Right forelimb (tissue), 1 donor: Measurements from ENCODE around the gene TAF12.
"Not testable (repeated sequence)": the region's sequence is repeated elsewhere in the genome, so short reads cannot be mapped to it uniquely, and the experiment has no call there.

Source experiments
- DNase-seq: peaks from one replicate; pipeline ENCODE4 v3.0.0-alpha.2; 2018

TAF12 gene, protein sequence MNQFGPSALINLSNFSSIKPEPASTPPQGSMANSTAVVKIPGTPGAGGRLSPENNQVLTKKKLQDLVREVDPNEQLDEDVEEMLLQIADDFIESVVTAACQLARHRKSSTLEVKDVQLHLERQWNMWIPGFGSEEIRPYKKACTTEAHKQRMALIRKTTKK

DNA sequence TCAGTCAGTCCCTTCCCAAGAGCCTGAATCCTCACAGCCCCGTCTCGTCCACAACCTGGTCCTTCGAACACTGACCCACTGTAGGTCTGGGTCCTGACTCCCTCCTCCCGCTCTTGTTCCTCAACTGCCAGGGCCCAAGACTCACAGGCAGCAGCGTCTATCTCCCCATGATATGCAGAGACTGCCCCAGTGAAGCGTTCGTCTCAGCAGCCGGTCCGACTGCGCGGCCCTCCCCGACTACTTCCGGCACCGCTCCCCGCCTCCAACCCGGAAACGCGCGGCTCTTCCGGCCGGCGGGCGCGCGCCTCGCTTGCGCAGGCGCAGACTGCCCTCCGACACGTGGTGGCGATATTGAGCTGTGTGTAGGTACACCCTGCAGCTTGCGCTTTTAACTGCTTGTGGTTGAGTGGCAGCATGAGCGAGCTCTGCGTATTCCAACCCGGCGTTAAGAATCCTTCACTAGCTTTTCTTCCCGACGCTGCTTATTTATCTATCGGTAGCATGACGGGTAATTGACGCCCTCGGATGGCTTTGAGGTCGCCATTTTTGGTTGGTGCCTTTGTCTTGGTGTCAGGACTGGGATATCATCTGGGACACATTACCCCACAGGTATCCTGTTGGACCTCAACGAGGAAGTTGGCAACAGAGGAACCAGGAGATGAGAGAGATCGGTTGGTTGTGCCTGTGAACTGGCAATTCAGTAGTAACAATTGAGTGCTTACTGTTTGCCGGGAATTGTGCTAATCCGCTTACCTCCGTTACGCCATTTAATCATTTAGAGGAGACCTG lies at the start of gene TAF12:
TSS of gene TAF12 (minus strand) at position 221 of the 789 bp plus-strand sequence. CDS start 20,986 bp downstream, outside the sequence.
- DNase-seq, result peak; percentile 97

DNA sequence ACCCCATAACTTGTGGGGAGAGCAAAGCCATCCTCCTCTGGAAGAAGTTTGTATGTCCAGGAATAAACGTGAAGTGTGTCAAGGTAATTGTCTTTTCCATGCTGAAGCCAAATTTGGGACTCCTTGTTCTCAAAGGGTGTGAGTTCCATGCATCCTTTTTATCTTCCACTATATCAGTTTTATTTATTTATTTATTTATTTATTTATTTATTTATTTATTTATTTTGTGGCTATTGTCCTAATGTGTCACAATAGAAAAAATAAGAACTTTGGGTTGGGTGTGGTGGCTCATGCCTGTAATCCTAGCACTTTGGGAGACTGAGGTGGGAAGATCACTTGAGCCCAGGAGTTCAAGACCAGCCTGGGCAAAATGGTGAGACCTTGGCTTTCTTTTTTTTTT lies 48.8 kb upstream of the TAF12 start:
- DNase-seq, result not testable (repeated sequence)

DNA sequence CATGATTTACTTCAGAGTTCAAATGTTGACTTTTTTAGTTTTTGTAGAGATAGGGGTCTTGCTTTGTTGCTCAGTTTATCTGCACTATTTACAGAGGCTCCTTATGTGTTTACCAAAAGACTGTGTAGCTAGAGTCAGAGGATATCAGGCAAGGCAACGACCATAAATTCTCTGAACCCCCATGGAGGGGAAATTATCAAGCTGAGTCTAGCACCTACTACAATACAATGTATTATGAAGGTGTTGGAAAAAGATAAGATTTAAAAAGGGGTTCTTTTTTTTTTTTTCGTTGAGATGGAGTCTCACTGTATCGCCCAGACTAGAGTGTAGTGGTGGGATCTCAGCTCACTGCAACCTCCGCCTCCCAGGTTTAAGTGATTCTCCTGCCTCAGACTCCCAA lies 42.1 kb upstream of the TAF12 start:
- DNase-seq, result no peak

- DNase-seq, result no peak
Observed at GRCh38 chr1:28682840-28683239, 40.0 kb upstream of the TAF12 start.

DNA sequence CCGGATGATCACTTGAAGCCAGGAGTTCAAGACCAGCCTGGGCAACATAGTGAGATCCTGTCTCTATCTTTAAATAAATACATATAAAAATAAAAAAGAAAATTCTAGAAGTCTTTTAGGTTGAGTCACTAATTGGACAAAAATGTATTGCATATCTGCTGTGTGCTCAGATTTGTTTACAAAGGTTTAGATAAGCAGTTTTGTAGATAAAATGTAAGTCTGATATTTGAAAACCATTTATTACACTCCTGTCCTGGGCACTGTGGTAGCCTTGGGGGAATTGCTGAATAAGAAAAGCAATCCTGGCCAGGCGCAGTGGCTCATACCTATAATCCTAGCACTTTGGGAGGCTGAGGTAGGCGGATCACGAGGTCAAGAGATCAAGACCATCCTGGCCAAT lies 37.3 kb upstream of the TAF12 start:
- DNase-seq, result no peak

GRCh38 chr1:28675924-28676257 lies 33.0 kb upstream of the TAF12 start:
- DNase-seq, result no peak

- not testable (repeated sequence) for DNase-seq
Observed at GRCh38 chr1:28672971-28673370, 30.1 kb upstream of the TAF12 start.

GRCh38 chr1:28671254-28671780 lies 28.4 kb upstream of the TAF12 start:
- no peak for DNase-seq

GRCh38 chr1:28668956-28669723 lies 26.3 kb upstream of the TAF12 start:
- DNase-seq, result peak; percentile 79

DNA sequence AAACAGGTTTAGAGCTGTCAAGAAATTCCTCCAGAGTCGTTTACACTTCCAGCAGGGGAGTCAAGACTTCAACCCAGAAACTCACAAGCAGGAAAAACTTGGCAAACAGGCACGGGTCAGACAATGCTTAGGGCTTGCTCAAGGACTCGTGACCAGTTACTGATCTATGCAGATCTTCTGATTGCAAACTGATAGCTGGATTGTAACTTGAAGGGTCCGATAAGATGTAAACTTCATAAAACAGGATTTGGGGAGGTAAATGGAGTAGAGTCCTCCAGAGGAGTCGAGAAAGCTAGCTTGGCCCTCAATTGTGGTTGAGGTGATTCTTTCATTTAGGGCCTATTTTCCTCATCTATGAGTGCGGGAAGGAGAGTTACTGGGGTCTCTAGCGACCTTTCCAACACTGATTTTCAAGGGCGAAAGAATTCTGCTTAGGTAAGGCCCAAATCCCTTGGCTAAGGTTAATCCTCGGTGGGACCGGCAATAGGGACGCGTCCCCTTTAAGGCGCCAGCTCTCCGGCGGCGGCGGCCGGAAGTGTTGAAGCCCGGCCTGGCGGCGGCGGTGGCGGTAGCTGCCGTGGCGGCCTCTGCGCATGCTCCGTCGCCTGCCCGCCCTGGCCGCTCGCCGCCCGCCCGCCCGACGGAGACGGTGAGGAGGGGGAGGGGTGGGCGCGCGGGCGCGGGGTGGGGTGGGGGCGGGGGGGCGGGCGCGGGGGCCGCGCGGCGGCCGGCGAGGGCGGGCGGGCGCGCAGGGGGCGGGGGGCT lies 25.5 kb upstream of the TAF12 start, which contains the start of gene GMEB1:
TSS of gene GMEB1 (plus strand) at position 594 of the 765 bp plus-strand sequence. CDS start 14,829 bp downstream, outside the sequence.
- peak; percentile 90 for DNase-seq

GRCh38 chr1:28666806-28667205 lies 23.9 kb upstream of the TAF12 start:
- no peak for DNase-seq

DNA sequence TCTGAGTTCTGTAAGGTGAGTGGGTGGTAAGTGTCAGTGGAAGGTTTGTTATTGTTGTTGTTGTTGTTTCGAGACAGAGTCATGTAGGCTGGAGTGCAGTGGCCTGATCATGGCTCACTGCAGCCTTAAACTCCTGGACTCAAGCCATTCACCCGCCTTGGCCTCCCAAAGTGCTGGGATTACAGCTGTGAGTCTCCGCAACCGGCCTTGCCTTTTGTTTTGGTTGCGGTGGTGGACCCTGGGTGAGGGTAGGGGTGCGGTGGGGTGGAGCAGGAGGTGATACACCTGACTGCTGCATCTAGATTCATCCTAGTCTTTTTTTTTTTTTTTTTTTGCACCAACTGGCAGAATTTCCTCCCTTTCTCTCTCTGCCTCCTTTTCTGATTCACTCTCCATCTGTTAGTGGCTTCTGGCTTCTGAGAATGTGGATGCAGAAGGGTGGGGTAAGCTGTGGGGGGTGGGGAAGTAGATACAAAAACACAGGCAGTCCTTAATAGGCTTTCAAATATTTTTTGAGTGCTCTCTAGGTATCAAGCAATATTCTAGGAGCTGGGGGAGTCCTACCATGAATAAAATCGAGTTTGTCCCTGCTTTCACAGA lies 21.1 kb upstream of the TAF12 start:
- no peak for DNase-seq

- no peak for DNase-seq
Observed at GRCh38 chr1:28656335-28656734, 13.5 kb upstream of the TAF12 start.

DNA sequence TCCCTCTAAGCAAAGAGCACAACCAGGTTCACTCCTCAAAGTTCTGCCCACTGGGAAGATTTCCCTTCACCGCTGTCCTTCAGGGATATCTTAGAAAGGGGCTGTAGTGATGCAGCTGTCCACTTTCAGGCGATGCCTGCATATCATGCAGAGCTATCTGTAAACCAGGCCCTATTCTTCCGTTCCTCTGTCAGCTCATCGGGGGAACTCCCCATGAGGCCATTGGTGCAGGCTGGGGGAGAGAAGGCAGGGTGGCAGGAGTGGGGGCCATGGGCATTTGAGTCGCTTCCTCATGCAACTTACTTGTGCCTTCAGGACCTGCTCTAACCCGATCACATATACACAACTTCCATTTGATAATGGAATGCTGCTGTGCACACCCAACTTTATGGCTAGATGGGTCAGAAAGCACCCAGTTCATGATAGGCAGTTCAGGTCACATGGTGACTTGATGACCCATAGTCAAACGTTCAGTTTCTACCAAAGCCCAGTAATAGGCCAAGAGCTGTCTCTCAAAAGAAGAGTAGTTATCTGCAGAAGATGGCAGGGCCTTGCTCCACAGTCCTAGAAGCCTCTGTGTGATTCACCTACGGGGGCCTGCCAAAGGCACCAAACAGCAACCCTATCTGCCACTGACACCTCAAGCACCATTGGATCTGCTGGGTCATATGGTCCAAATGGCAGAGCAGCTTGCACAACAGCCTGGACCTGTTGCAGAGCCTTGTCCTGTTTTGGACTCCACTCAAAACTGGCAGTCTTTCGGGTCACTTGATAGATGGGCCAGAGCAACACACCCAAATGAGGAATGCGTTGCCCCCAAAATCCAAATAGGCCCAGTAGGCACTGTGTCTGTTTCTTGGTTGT lies 12.8 kb upstream of the TAF12 start:
- DNase-seq, result not testable (repeated sequence)

DNA sequence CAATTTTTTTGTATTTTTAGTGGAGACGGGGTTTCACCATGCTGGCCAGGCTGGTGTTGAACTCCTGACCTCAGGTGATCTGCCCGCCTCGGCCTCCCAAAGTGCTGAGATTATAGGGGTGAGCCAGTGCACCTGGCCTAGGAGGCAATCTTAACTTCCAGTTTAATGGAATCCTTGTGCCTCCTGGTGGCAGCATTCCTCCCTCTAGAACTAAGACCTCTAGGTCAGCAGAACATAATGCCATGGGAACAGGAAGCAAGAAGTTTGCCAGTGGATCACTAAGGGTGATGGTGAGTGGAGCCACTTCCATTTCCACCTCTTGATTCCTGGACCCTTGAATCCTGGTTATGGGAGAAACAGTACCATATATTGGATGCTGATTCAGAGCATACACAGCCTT lies 11.0 kb upstream of the TAF12 start:
- not testable (repeated sequence) for DNase-seq

- not testable (repeated sequence) for DNase-seq
Observed at GRCh38 chr1:28653063-28653462, 10.2 kb upstream of the TAF12 start.

DNA sequence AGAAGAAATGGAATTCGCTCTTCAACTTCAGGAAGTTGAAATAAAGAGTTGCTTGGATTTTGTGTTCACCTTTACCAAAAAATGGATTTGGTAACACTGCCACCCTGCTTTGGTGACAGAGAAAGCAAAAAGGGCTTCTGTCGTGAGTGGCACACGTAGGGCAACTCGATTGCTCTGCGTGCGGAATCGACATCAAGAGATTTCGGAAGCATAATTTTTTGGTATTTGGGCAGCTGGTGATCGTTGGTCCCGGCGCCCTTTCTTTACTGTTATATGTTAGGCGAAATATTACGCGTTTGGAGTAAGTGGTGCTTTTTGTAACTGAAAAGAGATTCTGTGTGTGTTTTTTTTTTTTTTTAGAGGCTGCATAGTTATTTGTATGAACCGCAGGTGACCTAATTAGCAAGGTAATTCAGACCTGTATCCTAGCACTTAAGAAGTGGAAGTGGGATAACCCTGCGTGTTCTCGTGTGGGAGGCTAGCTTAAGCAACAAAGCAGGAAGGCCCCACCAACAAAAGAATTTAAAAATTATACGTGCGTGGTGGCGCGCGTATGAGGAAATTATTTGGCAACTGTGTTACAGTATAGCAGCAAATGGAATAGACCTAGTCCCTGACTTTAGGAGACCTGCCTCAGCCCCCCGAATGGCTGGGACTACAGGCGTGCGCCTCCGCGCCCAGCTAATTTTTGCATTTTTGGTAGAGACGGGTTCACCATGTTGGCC lies 5.8 kb upstream of the TAF12 start, which contains the start of gene RNU11:
TSS of gene RNU11 (plus strand) at position 127 of the 725 bp plus-strand sequence.
- peak; percentile 87 for DNase-seq

DNA sequence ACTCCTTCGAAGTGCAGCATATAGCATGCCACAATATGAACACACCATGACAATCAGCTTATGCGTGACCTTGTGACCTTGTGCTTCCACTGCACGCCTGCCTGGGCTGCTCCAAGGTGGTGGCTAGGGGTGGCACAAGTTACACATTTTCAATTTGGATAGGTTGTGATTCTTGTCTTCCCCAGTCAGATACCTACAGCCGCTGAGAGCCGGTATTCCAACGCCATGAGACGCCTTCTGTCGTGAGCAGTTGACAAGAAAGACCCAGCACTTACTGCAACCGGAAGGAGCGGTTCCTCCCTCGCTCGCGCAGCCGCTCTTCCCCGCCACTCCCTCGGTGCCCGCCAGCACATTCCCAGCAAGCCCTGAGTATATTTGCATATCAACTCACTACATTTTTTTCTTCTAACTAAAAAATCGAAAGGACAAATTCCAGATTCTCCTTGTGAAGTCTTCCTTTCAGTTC lies 5.2 kb upstream of the TAF12 start:
- peak; percentile 93 for DNase-seq

DNA sequence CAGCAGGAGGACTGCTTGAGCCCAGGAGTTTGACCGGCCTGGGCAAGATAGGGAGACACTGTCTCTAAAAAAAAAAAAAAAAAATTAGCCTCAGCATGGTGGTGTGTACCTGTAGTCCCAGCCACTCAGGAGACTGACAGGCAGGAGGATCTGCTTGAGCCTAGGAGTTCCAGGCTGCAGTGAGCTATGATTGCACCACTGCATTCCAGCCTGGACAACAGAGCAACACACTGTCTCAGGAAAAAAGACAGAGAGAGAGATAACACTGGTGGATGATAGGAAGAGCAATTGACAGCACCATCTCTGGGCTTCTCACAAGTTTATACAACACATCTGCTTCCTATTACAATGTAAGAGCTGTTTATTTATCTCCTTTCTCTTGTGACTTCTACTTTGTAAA lies 3.2 kb upstream of the TAF12 start:
- no peak for DNase-seq

DNA sequence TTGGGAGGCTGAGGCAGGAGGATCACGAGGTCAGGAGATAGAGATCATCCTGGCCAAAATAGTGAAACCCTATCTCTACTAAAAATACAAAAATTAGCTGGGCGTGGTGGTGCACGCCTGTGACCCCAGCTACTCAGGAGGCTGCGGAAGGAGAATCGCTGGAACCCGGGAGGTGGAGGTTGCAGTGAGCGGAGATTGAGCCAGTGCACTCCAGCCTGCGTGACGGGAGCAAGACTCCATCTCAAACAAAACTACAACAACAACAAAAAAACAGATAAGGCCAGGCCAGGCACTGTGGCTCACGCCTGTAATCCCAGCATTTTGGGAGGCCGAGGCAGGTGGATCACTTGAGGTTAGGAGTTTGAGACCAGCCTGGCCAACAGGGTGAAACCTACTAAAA lies 2.5 kb upstream of the TAF12 start:
- not testable (repeated sequence) for DNase-seq
